GM19043 (cell line): ENCODE data around the gene SOX2.

Experiments
- ATAC-seq: cut with Tn5 transposase; IDR thresholded peaks from one replicate; pipeline ENCODE4 v1.9.1; 2021; ENCODE audit warnings: low read depth; ENCODE audit not compliant: unreplicated experiment

Gene SOX2

GRCh38 chr3:181722156-181722555 is 10.4 kb downstream of the SOX2 start:
- ATAC-seq, result no peak

- no peak for ATAC-seq
Measured at GRCh38 chr3:181722766-181723425, 11.2 kb downstream of the SOX2 start.

GRCh38 chr3:181723625-181724191 is 12.0 kb downstream of the SOX2 start:
- no peak for ATAC-seq

GRCh38 chr3:181724192-181724965 is 12.7 kb downstream of the SOX2 start:
- no peak for ATAC-seq

GRCh38 chr3:181725131-181725731 is 13.5 kb downstream of the SOX2 start:
- ATAC-seq, result no peak

- ATAC-seq, result no peak
Measured at GRCh38 chr3:181725830-181726229, 14.1 kb downstream of the SOX2 start.

DNA sequence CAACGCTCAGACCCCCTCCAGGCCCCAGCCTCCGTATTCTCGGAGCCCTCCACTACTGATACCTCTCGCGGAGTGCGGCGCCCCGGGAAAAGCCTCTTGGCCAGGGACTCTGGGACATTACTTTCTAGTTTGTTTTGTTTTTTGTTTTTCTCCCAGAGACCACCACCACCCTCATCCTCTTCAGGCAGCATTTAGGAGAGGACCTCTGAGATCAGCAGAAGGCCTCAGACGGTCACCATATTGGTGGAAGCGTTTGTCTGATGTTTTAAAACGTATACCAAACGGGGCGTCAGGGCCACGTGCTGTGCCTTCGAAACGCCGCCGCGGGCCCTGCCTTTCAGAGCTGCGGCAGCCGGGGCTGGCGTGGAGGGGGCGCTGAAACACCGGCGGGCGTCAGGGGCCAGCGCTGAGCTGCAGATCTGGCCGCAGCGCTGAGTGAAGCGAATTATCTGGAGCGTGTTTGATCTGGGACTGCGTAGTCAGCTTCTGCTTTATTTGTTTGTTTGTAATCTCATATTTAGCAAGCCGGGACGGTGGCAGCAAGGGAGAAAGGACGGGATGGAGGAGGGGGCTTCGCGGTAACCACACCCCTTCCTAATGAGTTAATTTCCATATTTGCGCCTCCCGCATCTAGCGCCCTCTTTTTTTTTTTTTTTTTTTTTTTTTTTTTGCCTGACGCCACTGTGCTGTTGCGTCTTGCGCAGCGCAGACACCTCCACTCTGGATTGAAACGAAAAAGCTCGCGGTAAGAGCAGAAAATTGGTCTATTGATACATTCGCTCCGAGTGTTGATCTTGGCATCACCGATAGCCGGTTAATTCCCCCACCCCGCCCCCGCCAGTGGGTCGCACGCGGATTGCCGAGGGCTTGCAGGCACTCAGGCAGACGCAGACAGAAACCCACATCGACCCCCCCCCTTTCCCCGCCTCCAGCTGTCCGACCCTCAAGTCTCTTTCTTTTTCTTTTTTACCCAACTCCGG is 14.9 kb downstream of the SOX2 start:
- no peak for ATAC-seq

GRCh38 chr3:181727341-181728032 is 15.8 kb downstream of the SOX2 start:
- ATAC-seq, result no peak

DNA sequence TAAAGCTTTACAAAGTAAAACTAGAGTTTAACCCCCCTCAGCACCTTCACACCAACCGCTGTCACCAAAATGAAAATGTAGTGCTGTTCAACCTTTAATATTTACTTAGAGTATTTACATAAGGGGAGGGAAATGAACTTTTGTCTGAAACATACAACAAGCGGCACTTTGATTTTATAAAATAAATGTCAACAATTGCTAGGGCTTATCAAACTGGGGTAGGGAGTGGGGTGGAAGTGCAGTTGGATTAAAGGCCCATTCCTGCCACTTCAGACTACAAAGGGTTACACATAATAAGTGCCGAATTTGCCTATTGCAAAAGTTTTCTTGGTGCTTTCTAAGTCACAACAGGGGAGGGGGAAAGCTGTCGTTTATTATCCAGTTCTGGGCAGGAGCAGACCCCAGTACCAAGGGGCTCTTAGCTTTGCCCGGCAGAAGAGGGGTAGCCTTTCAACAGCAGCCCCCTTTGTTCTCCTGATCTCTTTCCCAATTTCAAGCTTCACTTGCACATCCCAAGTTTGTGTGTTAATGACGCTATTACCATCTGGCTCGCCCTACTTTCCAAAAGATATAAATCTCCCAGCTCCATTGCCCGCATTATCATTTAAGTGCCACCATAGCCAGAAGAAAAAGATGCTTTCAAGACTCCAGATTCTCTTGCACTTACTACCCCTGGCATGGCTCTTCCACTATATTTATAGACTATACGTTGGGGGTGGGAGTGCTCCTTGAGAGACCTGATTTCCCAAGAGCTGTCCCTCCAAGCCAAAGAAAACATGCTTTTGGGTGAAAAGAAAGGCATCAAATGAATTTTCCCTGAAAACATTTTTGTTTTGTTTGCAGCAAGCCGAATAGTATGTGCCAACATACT is 17.0 kb downstream of the SOX2 start:
- ATAC-seq, result no peak

DNA sequence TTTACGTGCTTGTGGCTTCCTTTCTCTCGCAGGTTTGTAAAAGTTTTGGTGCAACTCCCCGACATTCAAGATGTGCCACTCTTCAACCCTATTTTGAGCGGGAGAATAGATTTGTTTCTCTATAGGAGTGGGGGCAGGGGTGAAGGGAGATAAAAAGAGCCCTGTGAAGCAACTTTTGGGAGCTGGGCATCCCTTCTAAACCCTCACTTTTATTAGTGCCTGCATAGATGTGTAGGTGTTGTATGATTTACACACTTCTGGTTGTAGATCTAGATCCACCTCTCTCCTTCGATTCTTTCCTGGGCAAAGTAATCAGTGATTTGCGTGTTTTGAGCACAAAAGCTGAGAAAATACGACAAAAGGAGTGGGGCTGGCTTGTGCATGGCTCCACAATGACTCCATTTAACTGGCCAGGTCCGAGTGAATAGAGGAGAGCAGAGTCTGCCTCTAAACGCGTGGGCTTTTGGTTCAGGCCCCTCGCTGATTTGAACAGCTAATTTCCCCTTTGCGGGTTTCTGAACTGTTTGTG is 17.7 kb downstream of the SOX2 start:
- no peak for ATAC-seq

DNA sequence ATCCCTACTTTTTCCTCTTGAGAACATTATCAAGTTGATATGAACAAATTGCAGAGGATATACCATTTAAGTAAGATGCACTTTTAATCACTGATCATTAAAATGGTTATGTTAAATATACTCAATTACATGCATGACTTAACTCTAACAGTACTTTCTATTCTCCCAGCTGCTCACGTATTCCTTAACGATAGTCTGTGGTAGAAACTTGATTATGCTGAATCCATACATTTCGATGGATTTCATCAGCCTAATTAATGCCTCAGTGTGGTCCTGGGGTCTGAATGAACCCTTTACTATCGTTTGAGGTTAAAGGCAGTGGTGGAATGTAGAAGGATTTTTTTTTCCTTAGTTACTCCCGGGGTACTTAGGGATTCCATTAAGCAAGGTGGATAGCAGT is 18.6 kb downstream of the SOX2 start:
- ATAC-seq, result no peak

DNA sequence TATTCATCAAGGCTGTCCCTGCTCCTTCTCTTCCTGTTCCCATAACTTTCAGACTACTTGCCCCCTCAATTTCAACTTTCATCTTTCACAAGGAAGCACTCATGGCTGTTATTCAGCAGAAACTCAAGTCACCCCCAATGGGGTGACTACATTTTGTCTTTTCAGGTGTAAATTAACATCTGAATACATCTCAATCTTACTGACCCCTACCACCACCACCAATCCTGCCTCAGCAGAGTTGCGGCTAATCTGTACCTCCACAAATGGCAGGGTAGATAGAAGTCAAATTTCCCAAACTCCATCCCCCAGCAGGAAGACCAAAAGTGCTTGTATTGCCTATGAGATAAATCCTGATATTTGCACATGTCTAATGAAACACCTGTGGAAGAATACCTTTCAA is 19.2 kb downstream of the SOX2 start:
- ATAC-seq, result no peak

DNA sequence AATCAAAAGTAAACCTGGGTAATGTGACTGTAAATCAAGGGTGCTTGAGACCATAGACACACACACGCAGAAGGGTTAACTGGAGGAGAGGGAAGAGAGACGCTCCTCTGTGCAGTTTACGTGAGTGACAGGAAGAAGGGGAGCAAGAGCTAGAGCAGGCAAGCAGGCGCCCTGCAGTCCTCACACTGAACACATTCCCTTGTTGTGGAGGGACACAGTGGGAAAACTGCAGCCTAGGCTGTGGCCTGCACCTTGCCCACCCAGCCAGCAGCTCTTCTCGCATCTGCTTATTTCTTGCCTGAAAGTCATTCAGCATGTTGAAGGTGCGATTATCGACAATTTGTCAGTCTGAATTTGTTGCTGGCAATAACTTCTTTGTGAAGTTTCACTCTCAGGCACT is 24.2 kb downstream of the SOX2 start:
- no peak for ATAC-seq

GRCh38 chr3:181738551-181738950 is 26.8 kb downstream of the SOX2 start:
- ATAC-seq, result no peak

- ATAC-seq, result no peak
Measured at GRCh38 chr3:181739628-181740027, 27.9 kb downstream of the SOX2 start.

- ATAC-seq, result no peak
Measured at GRCh38 chr3:181741417-181741816, 29.7 kb downstream of the SOX2 start.

DNA sequence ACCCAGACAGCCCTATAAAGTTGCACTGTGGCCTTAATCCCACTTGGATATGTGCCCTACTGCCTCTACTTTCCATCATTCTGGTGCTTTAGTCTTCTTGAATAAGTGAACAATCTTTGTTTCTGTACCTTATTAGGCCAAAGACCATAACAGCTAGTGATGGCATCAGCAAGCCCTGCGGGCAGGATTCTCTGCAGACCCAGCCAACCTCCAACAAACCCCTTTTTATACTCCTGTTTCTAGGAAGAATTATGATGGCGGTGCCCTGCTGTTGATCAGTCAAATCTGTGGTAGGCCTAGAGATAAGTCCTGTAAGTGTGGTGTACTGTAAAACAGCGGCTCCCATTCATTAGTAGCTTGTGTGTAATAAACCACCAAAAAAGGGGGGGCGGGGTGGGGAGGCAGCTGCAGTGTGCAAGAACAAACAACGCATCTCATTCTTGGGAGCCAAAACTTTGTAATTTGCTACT is 40.5 kb downstream of the SOX2 start:
- no peak for ATAC-seq

DNA sequence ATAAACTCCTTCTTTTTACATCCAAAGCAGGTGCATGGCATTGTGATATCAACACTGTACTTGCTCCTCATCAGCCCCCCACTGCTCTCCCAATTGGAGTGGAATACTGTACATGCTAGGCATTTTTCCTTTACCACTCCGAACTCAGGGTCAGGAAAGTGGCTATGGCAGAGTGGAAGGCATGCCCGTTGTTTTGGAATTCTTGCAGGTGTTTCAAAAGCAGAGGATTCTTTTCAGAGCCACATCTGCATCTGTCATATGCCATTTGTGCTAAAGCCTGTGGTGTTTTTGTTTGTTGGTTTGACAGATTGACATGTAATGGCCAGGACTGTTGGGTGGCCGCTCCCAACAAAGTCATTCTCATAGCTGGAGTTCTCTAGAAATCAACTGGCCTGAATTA is 41.7 kb downstream of the SOX2 start:
- ATAC-seq, result no peak
